Stimulated activated CD8-positive, alpha-beta memory T cell treated with anti-CD3 and anti-CD28 coated beads, Interleukin-7, amount 100 ng/mL, for 1 hour (primary cell): ENCODE results near the gene PXDN.

Source experiments
- DNase-seq, 2 donors: peaks; one replicate each; pipeline ENCODE4 v3.0.0-alpha.2; 2020; ENCODE audit warnings: low read depth in 2 of 2

The PXDN gene

GRCh38 chr2:1599301-1600085 is 144.8 kb downstream of the PXDN start:
- DNase-seq, result no peak

- no peak for DNase-seq
Measured at GRCh38 chr2:1598800-1599199, 145.5 kb downstream of the PXDN start.

GRCh38 chr2:1598041-1598710 is 146.1 kb downstream of the PXDN start:
- no peak for DNase-seq

- no peak for DNase-seq
Measured at GRCh38 chr2:1595274-1595673, 149.0 kb downstream of the PXDN start.

GRCh38 chr2:1594373-1595171 is 149.7 kb downstream of the PXDN start:
- no peak for DNase-seq

- DNase-seq, result no peak
Measured at GRCh38 chr2:1594123-1594372, 150.3 kb downstream of the PXDN start.

- DNase-seq, result no peak
Measured at GRCh38 chr2:1593371-1594122, 150.8 kb downstream of the PXDN start.

GRCh38 chr2:1591978-1592907 is 152.1 kb downstream of the PXDN start:
- no peak for DNase-seq

- no peak for DNase-seq
Measured at GRCh38 chr2:1591461-1591770, 152.9 kb downstream of the PXDN start.

- DNase-seq, result no peak
Measured at GRCh38 chr2:1590596-1591460, 153.5 kb downstream of the PXDN start.

- DNase-seq, result no peak
Measured at GRCh38 chr2:1588978-1589621, 155.2 kb downstream of the PXDN start.

- no peak for DNase-seq
Measured at GRCh38 chr2:1588051-1588977, 156.0 kb downstream of the PXDN start.

GRCh38 chr2:1586923-1587840 is 157.1 kb downstream of the PXDN start:
- no peak for DNase-seq

GRCh38 chr2:1586251-1586922 is 157.9 kb downstream of the PXDN start:
- no peak for DNase-seq

- no peak for DNase-seq
Measured at GRCh38 chr2:1585635-1586034, 158.7 kb downstream of the PXDN start.

- no peak for DNase-seq
Measured at GRCh38 chr2:1584691-1585485, 159.4 kb downstream of the PXDN start.
